ENCODE measurements around the gene SLU7.

DNA sequence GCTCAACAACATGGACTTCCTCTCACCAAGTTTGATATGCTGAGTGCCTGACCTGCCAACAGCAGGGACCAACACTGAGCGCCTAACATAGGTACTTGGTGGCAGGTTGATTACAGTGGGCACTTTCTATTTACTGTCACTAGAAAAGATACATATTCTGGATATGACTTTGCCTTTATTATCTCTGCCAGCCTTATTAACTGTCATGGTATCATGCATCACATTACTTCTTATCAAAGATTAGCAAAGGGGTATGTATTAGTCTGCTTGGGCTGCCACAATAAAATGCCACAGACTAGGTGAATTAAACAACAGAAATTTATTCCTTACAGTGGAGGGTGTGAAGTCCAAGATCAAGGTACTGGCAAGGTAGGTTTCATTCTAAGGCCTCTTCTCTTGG, 34.2 kb downstream of the SLU7 start:
- TF ChIP-seq POLR2A (IDR thresholded peaks at IDR 0.05) = no peak
- TF ChIP-seq CTCF (IDR thresholded peaks at IDR 0.05) = no peak
